Peyer's patch (tissue), 4 donors: ENCODE data around the gene IFI27. TPM values are rescaled to one million over a fixed set of nuclear protein-coding genes. Genes with fewer than 3 reads are reported as not detected.
"Not testable (repeated sequence)": the region's sequence is repeated elsewhere in the genome, so short reads cannot be mapped to it uniquely, and the experiment has no call there.

ENCODE experiments used
- DNase-seq, 3 donors: peaks; one replicate each; pipeline ENCODE4 v3.0.0-alpha.2; 2017 to 2019
- H3K27ac ChIP-seq, 4 donors: fragments of 200-600 bp; sonication (generic); one replicate each; pipeline ENCODE4 v1.5.1; 2016 to 2019
- H3K27me3 ChIP-seq, 2 donors: fragments of 200-600 bp; sonication (generic); one replicate each; pipeline ENCODE4 v1.5.1; 2019
- H3K36me3 ChIP-seq, 3 donors: fragments of 200-600 bp; sonication (generic); one replicate each; pipeline ENCODE4 v1.5.1; 2016 to 2019
- H3K4me1 ChIP-seq, 4 donors: fragments of 200-600 bp; sonication (generic); one replicate each; pipeline ENCODE4 v1.5.1; 2016 to 2019
- H3K4me3 ChIP-seq, 4 donors: fragments of 200-600 bp; sonication (generic); 1 replicate in 3 of 4; 2 replicates in 1 of 4; pipeline ENCODE4 v1.5.1; 2016 to 2019; ENCODE audit warnings: mild to moderate bottlenecking in 1 of 4
- H3K9me3 ChIP-seq, 4 donors: fragments of 200-600 bp; sonication (generic); one replicate each; pipeline ENCODE4 v1.5.1; 2016 to 2019; ENCODE audit warnings: mild to moderate bottlenecking in 1 of 4
- CTCF ChIP-seq, 6 experiments: fragments of 450-650 bp in 4 of 6; fragments of 200-600 bp in 2 of 6; sonication (generic) in 1 of 6; IDR thresholded peaks; one replicate each; pipeline ENCODE4 v1.5.1; 2017 to 2019; ENCODE audit warnings: antibody characterized with exemption in 6 of 6, mild to moderate bottlenecking in 3 of 6, moderate library complexity in 1 of 6
- POLR2A ChIP-seq, 2 donors: fragments of 450-650 bp; IDR thresholded peaks; one replicate each; pipeline ENCODE4 v1.5.1; 2017; ENCODE audit warnings: antibody characterized with exemption in 2 of 2, mild to moderate bottlenecking in 2 of 2, moderate library complexity in 2 of 2
- total RNA-seq, 4 donors: library from RNA; depleted of rRNA; stranded (reverse); fragments of >200 nt; gene quantifications; one replicate each; pipeline ENCODE4 v1.1.0, GENCODE V29; 2016

Gene IFI27
- total RNA-seq, 4 donors from 2014 or later: 163 to 668 (median 294) TPM

- Histone ChIP-seq H3K27me3 (no peaks in the 10 kb centered on the region), H3K4me3 (no peak overlapping the region), H3K27ac (no peak overlapping the region), H3K4me1 (no peaks in the 10 kb centered on the region), H3K9me3 (no peaks in the 10 kb centered on the region), H3K36me3 (no peaks in the 10 kb centered on the region)
- DNase-seq: no peak
- TF ChIP-seq CTCF (IDR thresholded peaks at IDR 0.05) (no peak), POLR2A (IDR thresholded peaks at IDR 0.05) (no peak)
These were observed 33.2 kb downstream of the IFI27 start for GRCh38 chr14:94143711-94144110.

- no peaks in the 10 kb centered on the region for H3K4me1 ChIP-seq
- no peaks in the 10 kb centered on the region for H3K9me3 ChIP-seq
- TF ChIP-seq POLR2A (IDR thresholded peaks at IDR 0.05): no peak
- TF ChIP-seq CTCF (IDR thresholded peaks at IDR 0.05): no peak
- H3K27ac ChIP-seq: no peak overlapping the region
- no peak for DNase-seq
- H3K27me3 ChIP-seq: no peaks in the 10 kb centered on the region
- H3K36me3 ChIP-seq: no peaks in the 10 kb centered on the region
- H3K4me3 ChIP-seq: no peak overlapping the region
These were observed 34.2 kb downstream of the IFI27 start for GRCh38 chr14:94144765-94145164.

GRCh38 chr14:94145902-94146527 is 35.5 kb downstream of the IFI27 start:
- H3K27me3 ChIP-seq: no peaks in the 10 kb centered on the region
- no peak overlapping the region for H3K27ac ChIP-seq
- no peaks in the 10 kb centered on the region for H3K9me3 ChIP-seq
- no peak for TF ChIP-seq POLR2A (IDR thresholded peaks at IDR 0.05)
- no peak for TF ChIP-seq CTCF (IDR thresholded peaks at IDR 0.05)
- H3K4me3 ChIP-seq: no peak overlapping the region
- H3K4me1 ChIP-seq: no peaks in the 10 kb centered on the region
- no peaks in the 10 kb centered on the region for H3K36me3 ChIP-seq
- DNase-seq: no peak

- Histone ChIP-seq H3K27ac (no peak overlapping the region), H3K36me3 (no peaks in the 10 kb centered on the region), H3K27me3 (no peaks in the 10 kb centered on the region), H3K4me1 (no peaks in the 10 kb centered on the region), H3K4me3 (no peak overlapping the region), H3K9me3 (no peaks in the 10 kb centered on the region)
- TF ChIP-seq CTCF (IDR thresholded peaks at IDR 0.05): no peak
- no peak for TF ChIP-seq POLR2A (IDR thresholded peaks at IDR 0.05)
- no peak for DNase-seq
These were observed 42.1 kb downstream of the IFI27 start for GRCh38 chr14:94152676-94153075.

- Histone ChIP-seq H3K4me1 (no peaks in the 10 kb centered on the region), H3K27me3 (no peaks in the 10 kb centered on the region), H3K36me3 (no peaks in the 10 kb centered on the region), H3K4me3 (no peak overlapping the region), H3K27ac (no peak overlapping the region), H3K9me3 (no peaks in the 10 kb centered on the region)
- TF ChIP-seq POLR2A (IDR thresholded peaks at IDR 0.05) (no peak), CTCF (IDR thresholded peaks at IDR 0.05) (no peak)
- DNase-seq: no peak
These were observed 43.3 kb downstream of the IFI27 start for GRCh38 chr14:94153750-94154342.

- not testable (repeated sequence) for H3K27ac ChIP-seq, H3K9me3 ChIP-seq, H3K36me3 ChIP-seq, DNase-seq, H3K27me3 ChIP-seq, H3K4me3 ChIP-seq, H3K4me1 ChIP-seq
These were observed 45.6 kb downstream of the IFI27 start for GRCh38 chr14:94156143-94156542.
